K562 (cell line): ENCODE data around the gene ZFR2. TPM values are rescaled to one million over a fixed set of nuclear protein-coding genes. Genes with fewer than 3 reads are reported as not detected.

Experiments
- CHD2 ChIP-seq: IDR thresholded peaks from 2 replicates; pipeline ENCODE4 v1.6.1; 2011; ENCODE audit warnings: low read depth, low read length
- GABPB2 ChIP-seq: fragments of 250-450 bp; sonication (Bioruptor Pico); conservative IDR thresholded peaks from 2 replicates; pipeline ENCODE4 v1.5.1; 2021; ENCODE audit warnings: mild to moderate bottlenecking
- HIVEP1 ChIP-seq: fragments of 250-450 bp; sonication (Bioruptor Pico); IDR thresholded peaks from 2 replicates; pipeline ENCODE4 v1.4.0; 2020; ENCODE audit warnings: mild to moderate bottlenecking
- HNRNPH1 ChIP-seq: fragments of 200-400 bp; formaldehyde crosslinking; optimal IDR thresholded peaks from 2 replicates; pipeline ENCODE3; 2017; ENCODE audit warnings: low read depth, mild to moderate bottlenecking, low read length, moderate library complexity
- MBD2 ChIP-seq: sonication (generic); IDR thresholded peaks from 2 replicates; pipeline ENCODE4 v1.6.1; 2016; ENCODE audit warnings: low read depth, borderline replicate concordance
- NR2C1 ChIP-seq, 2 experiments: fragments of 450-650 bp; IDR thresholded peaks; 2 replicates each; pipeline ENCODE4 v1.6.1; 2017; ENCODE audit warnings: mild to moderate bottlenecking in 2 of 2, antibody characterized with exemption in 1 of 2, inconsistent platforms in 1 of 2, missing compliant biosample characterization in 1 of 2, missing genetic modification characterization in 1 of 2
- ZNF778 ChIP-seq: fragments of 450-650 bp; formaldehyde crosslinking; IDR thresholded peaks from 2 replicates; pipeline ENCODE4 v1.4.0; 2020; ENCODE audit warnings: mild to moderate bottlenecking, moderate library complexity
- ZZZ3 ChIP-seq: fragments of 450-650 bp; IDR thresholded peaks from 2 replicates; pipeline ENCODE4 v1.6.1; 2016; ENCODE audit warnings: antibody characterized with exemption, mild to moderate bottlenecking, moderate library complexity
- polyA plus RNA-seq, 8 experiments: library from polyadenylated mRNA; depleted of rRNA in 4 of 8; stranded (reverse) in 5 of 8; unstranded in 3 of 8; fragments of >200 nt; fragmentation: Nextera tagmentation in 2 of 8; fragmentation: Illumina TruSeq in 1 of 8; extraction: Ambion mirVana in 2 of 8; extraction: Trizol in 1 of 8; gene quantifications; 2 replicates each; pipeline versions ENCODE4 v1.2.1 to v1.2.3, GENCODE V29; 2011 to 2014; ENCODE audit warnings: inconsistent platforms in 1 of 8, missing spikeins in 1 of 8
- total RNA-seq, 7 experiments: library from RNA; depleted of rRNA in 6 of 7; stranded (reverse); fragments of >200 nt in 6 of 7; fragmentation: Illumina TruSeq in 2 of 7; extraction: Trizol in 2 of 7; gene quantifications; 2 replicates each; pipeline versions ENCODE4 v1.2.1 to v1.2.3, GENCODE V29; 2011 to 2021; ENCODE audit warnings: low replicate concordance in 1 of 7
- TF ChIP-seq, protein P1 (sequence below): sonication (generic); formaldehyde crosslinking; IDR thresholded peaks from 2 replicates; pipeline ENCODE4 v1.8.0; 2022; ENCODE audit warnings: missing genetic modification reagents, mild to moderate bottlenecking, borderline replicate concordance
- TF ChIP-seq, protein P2 (sequence below): fragments of 450-650 bp; IDR thresholded peaks from 2 replicates; pipeline ENCODE4 v1.7.0; 2016; ENCODE audit warnings: borderline replicate concordance
- TF ChIP-seq, protein P3 (sequence below): sonication (generic); formaldehyde crosslinking; IDR thresholded peaks from 2 replicates; pipeline ENCODE4 v1.8.1; 2022; ENCODE audit warnings: missing genetic modification reagents
- TF ChIP-seq, protein P4 (sequence below): fragments of 250-450 bp; sonication (Bioruptor Pico); IDR thresholded peaks from 2 replicates; pipeline ENCODE4 v1.5.0; 2021; ENCODE audit warnings: mild to moderate bottlenecking, borderline replicate concordance
- TF ChIP-seq, protein P5 (sequence below): fragments of 450-650 bp; formaldehyde crosslinking; IDR thresholded peaks from 2 replicates; pipeline ENCODE4 v1.4.0; 2020; ENCODE audit warnings: mild to moderate bottlenecking, moderate library complexity
- TF ChIP-seq, protein P6 (sequence below): fragments of 200-800 bp; sonication (Bioruptor generic); IDR thresholded peaks from 2 replicates; pipeline ENCODE4 v1.6.1; 2017; ENCODE audit warnings: missing genetic modification characterization, missing compliant biosample characterization

ZFR2 gene
- total and polyA plus RNA-seq, 9 of the 15 experiments (the other 6 are each of a cell fraction or from before 2014, with no cell fraction given): 0.03 to 0.59 (median 0.07) TPM; not detected in 6

DNA sequence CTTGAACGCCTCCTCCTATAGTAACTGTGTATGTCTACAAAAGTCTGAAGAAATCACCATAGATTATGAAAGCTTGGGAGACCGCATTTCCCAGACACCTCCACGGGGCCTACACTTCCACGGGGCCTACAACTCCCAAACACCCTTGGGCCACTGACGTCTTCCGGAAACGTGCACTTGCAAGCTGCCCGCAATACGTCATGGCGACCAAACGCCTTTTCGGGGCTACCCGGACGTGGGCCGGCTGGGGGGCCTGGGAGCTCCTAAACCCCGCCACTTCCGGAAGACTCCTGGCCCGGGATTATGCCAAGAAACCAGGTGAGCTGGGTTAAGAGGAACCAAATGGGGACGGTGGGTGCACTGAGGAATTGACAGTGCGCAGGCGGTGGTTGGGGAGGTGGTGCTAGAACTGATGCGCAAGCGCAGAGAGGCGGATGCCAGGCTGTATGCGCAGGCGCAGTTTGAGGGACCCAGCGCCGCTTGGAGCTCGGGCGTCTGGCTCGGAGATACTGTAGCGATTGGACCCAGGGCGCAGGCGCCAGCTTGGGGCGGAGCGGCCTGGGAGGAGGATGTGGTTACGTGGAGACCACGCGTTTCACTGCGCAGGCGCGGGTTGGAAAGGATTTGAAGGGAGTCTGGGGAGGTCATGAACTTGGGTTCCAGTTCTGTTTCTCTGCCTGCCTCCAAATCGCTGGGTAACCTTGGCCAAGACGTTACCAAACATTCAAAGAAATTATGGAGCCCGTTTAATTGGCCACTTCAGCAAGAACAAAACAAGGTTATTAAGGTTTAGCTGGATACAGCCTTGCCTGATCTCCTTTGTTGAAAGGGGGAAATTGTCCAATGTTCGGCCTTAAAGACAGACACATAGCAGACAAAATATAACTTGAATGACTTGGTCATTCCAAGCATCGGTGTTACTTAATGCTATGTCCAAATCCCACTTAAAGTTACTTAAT lies 106.1 kb downstream of the ZFR2 start, which contains the start of gene MRPL54 (continued):
- TF ChIP-seq, protein P1, sequence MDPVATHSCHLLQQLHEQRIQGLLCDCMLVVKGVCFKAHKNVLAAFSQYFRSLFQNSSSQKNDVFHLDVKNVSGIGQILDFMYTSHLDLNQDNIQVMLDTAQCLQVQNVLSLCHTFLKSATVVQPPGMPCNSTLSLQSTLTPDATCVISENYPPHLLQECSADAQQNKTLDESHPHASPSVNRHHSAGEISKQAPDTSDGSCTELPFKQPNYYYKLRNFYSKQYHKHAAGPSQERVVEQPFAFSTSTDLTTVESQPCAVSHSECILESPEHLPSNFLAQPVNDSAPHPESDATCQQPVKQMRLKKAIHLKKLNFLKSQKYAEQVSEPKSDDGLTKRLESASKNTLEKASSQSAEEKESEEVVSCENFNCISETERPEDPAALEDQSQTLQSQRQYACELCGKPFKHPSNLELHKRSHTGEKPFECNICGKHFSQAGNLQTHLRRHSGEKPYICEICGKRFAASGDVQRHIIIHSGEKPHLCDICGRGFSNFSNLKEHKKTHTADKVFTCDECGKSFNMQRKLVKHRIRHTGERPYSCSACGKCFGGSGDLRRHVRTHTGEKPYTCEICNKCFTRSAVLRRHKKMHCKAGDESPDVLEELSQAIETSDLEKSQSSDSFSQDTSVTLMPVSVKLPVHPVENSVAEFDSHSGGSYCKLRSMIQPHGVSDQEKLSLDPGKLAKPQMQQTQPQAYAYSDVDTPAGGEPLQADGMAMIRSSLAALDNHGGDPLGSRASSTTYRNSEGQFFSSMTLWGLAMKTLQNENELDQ (CRISPR knock-in tag): no peak
- TF ChIP-seq CHD2 (0 out of 2 replicates have a peak, but pooled peaks have one; percentile 21), MBD2 (peak; percentile 69), GABPB2 (no peak), HNRNPH1 (no peak), ZNF778 (CRISPR knock-in tag) (no peak), NR2C1 (IDR thresholded peaks at IDR 0.05) (peak; percentile 76), NR2C1 (tag; IDR thresholded peaks at IDR 0.05) (peak; percentile 87), ZZZ3 (no peak), HIVEP1 (CRISPR knock-in tag) (no peak)
- TF ChIP-seq, protein P2, sequence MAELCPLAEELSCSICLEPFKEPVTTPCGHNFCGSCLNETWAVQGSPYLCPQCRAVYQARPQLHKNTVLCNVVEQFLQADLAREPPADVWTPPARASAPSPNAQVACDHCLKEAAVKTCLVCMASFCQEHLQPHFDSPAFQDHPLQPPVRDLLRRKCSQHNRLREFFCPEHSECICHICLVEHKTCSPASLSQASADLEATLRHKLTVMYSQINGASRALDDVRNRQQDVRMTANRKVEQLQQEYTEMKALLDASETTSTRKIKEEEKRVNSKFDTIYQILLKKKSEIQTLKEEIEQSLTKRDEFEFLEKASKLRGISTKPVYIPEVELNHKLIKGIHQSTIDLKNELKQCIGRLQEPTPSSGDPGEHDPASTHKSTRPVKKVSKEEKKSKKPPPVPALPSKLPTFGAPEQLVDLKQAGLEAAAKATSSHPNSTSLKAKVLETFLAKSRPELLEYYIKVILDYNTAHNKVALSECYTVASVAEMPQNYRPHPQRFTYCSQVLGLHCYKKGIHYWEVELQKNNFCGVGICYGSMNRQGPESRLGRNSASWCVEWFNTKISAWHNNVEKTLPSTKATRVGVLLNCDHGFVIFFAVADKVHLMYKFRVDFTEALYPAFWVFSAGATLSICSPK: no peak
- TF ChIP-seq, protein P3, sequence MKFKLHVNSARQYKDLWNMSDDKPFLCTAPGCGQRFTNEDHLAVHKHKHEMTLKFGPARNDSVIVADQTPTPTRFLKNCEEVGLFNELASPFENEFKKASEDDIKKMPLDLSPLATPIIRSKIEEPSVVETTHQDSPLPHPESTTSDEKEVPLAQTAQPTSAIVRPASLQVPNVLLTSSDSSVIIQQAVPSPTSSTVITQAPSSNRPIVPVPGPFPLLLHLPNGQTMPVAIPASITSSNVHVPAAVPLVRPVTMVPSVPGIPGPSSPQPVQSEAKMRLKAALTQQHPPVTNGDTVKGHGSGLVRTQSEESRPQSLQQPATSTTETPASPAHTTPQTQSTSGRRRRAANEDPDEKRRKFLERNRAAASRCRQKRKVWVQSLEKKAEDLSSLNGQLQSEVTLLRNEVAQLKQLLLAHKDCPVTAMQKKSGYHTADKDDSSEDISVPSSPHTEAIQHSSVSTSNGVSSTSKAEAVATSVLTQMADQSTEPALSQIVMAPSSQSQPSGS (CRISPR knock-in tag): no peak
- TF ChIP-seq, protein P4, sequence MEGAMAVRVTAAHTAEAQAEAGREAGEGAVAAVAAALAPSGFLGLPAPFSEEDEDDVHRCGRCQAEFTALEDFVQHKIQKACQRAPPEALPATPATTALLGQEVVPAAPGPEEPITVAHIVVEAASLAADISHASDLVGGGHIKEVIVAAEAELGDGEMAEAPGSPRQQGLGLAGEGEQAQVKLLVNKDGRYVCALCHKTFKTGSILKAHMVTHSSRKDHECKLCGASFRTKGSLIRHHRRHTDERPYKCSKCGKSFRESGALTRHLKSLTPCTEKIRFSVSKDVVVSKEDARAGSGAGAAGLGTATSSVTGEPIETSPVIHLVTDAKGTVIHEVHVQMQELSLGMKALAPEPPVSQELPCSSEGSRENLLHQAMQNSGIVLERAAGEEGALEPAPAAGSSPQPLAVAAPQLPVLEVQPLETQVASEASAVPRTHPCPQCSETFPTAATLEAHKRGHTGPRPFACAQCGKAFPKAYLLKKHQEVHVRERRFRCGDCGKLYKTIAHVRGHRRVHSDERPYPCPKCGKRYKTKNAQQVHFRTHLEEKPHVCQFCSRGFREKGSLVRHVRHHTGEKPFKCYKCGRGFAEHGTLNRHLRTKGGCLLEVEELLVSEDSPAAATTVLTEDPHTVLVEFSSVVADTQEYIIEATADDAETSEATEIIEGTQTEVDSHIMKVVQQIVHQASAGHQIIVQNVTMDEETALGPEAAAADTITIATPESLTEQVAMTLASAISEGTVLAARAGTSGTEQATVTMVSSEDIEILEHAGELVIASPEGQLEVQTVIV (CRISPR knock-in tag): no peak
- TF ChIP-seq, protein P5, sequence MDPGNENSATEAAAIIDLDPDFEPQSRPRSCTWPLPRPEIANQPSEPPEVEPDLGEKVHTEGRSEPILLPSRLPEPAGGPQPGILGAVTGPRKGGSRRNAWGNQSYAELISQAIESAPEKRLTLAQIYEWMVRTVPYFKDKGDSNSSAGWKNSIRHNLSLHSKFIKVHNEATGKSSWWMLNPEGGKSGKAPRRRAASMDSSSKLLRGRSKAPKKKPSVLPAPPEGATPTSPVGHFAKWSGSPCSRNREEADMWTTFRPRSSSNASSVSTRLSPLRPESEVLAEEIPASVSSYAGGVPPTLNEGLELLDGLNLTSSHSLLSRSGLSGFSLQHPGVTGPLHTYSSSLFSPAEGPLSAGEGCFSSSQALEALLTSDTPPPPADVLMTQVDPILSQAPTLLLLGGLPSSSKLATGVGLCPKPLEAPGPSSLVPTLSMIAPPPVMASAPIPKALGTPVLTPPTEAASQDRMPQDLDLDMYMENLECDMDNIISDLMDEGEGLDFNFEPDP: no peak
- TF ChIP-seq, protein P6, sequence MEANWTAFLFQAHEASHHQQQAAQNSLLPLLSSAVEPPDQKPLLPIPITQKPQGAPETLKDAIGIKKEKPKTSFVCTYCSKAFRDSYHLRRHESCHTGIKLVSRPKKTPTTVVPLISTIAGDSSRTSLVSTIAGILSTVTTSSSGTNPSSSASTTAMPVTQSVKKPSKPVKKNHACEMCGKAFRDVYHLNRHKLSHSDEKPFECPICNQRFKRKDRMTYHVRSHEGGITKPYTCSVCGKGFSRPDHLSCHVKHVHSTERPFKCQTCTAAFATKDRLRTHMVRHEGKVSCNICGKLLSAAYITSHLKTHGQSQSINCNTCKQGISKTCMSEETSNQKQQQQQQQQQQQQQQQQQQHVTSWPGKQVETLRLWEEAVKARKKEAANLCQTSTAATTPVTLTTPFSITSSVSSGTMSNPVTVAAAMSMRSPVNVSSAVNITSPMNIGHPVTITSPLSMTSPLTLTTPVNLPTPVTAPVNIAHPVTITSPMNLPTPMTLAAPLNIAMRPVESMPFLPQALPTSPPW: no peak; the same call in none of the 2 replicates
